GM12878 (cell line): Measurements from ENCODE around the gene HSPA4. TPM values are rescaled to one million over a fixed set of nuclear protein-coding genes. Genes with fewer than 3 reads are reported as not detected.

Experiments used
- ATAC-seq: fragments of 200-7000 bp; cut with Tn5 transposase; 3 replicates; pipeline ENCODE4 v1.9.1; 2020; ENCODE audit warnings: mild to moderate bottlenecking, moderate library complexity
- BruUV-seq: library from RNA; stranded (reverse); fragments of 400-500 nt; replicated peaks from 2 replicates; lab custom pipeline; 2021; lab: Mats Ljungman, UMichigan
- CTCF ChIA-PET: fragments of 300-600 bp; sonication (Branson Sonifier 250); formaldehyde crosslinking; extraction: SDS; loops from one replicate; lab custom pipeline; 2021; ENCODE audit warnings: inconsistent platforms; lab: Yijun Ruan, JAX
- POLR2A ChIA-PET: fragments of 350-600 bp; formaldehyde crosslinking; extraction: SDS; loops from one replicate; lab custom pipeline; 2021; ENCODE audit warnings: inconsistent platforms; lab: Charles Lee
- RAD21 ChIA-PET: fragments of 300-600 bp; sonication (Branson Sonifier 250); formaldehyde crosslinking; loops from one replicate; lab custom pipeline; 2023; ENCODE audit warnings: antibody characterized with exemption; ENCODE audit not compliant: unreplicated experiment; lab: Charles Lee
- SMC1A ChIA-PET: fragments of 300-600 bp; sonication (Branson Sonifier 250); formaldehyde crosslinking; loops from one replicate; lab custom pipeline; 2023; ENCODE audit not compliant: unreplicated experiment, uncharacterized antibody; lab: Charles Lee
- DNase-seq: peaks from one replicate; pipeline ENCODE4 v3.0.0-alpha.2; 2011; ENCODE audit warnings: low read depth, low spot score
- FAIRE-seq: peaks from 3 replicates; lab custom pipeline; 2011; peaks lifted over from hg19 to GRCh38; lab: Jason Lieb, UNC
- H2AFZ ChIP-seq: 2 replicates; pipeline ENCODE4 v1.6.0; 2011; ENCODE audit warnings: low read depth, low read length, control low read depth; ENCODE audit not compliant: control insufficient read depth
- H3K27ac ChIP-seq: 2 replicates; pipeline ENCODE4 v1.5.1; 2011; ENCODE audit warnings: control low read depth; ENCODE audit not compliant: control insufficient read depth, insufficient read depth
- H3K27me3 ChIP-seq, 2 experiments: replicated peaks in 1 of 2; 2 replicates each; pipeline versions ENCODE4 v1.6.0 to v1.6.1; 2011; ENCODE audit warnings: low read length in 1 of 2; ENCODE audit not compliant: control insufficient read depth in 2 of 2, insufficient read depth in 2 of 2
- H3K36me3 ChIP-seq, 2 experiments: 2 replicates each; pipeline ENCODE4 v1.5.1; 2011; ENCODE audit warnings: low read length in 1 of 2; ENCODE audit not compliant: control insufficient read depth in 2 of 2, insufficient read depth in 2 of 2
- H3K4me1 ChIP-seq: 2 replicates; pipeline ENCODE4 v1.6.1; 2011; ENCODE audit warnings: mild to moderate bottlenecking, low read length, moderate library complexity, mixed read lengths; ENCODE audit not compliant: control insufficient read depth, insufficient read depth
- H3K4me2 ChIP-seq: 2 replicates; pipeline ENCODE4 v1.6.0; 2011; ENCODE audit warnings: control low read depth; ENCODE audit not compliant: control insufficient read depth, insufficient read depth
- H3K4me3 ChIP-seq: fragments of 200-600 bp; sonication (generic); 2 replicates; pipeline ENCODE4 v1.5.1; 2016
- H3K79me2 ChIP-seq: 2 replicates; pipeline ENCODE4 v1.6.0; 2011; ENCODE audit warnings: low read length; ENCODE audit not compliant: control insufficient read depth, insufficient read depth
- H3K9ac ChIP-seq: 2 replicates; pipeline ENCODE4 v1.8.0; 2011; ENCODE audit warnings: low read length, control low read depth, mixed read lengths; ENCODE audit not compliant: control insufficient read depth, insufficient read depth
- H3K9me3 ChIP-seq: replicated peaks from 3 replicates; pipeline ENCODE4 v1.5.1; 2011; ENCODE audit warnings: mild to moderate bottlenecking, low read length; ENCODE audit not compliant: control insufficient read depth, insufficient read depth
- H4K20me1 ChIP-seq: 2 replicates; pipeline ENCODE4 v1.6.0; 2011; ENCODE audit not compliant: control insufficient read depth, insufficient read depth
- ATF3 ChIP-seq: IDR thresholded peaks from 2 replicates; pipeline ENCODE4 v1.6.1; 2011; ENCODE audit warnings: low read depth, mild to moderate bottlenecking, low read length, moderate library complexity, borderline replicate concordance; ENCODE audit errors: extremely low read depth
- CREM ChIP-seq: IDR thresholded peaks from 2 replicates; pipeline ENCODE4 v1.6.1; 2014; ENCODE audit warnings: antibody characterized with exemption, low read depth
- E4F1 ChIP-seq: fragments of 450-650 bp; IDR thresholded peaks from 2 replicates; pipeline ENCODE4 v1.6.1; 2018; ENCODE audit warnings: borderline replicate concordance, mild to moderate bottlenecking; ENCODE audit not compliant: partially characterized antibody
- GATAD2B ChIP-seq: fragments of 450-650 bp; conservative IDR thresholded peaks from 2 replicates; pipeline ENCODE4 v1.6.1; 2017; ENCODE audit warnings: low read depth, mild to moderate bottlenecking, moderate library complexity
- IRF5 ChIP-seq: fragments of 450-650 bp; IDR thresholded peaks from 2 replicates; pipeline ENCODE4 v1.6.1; 2017; ENCODE audit warnings: borderline replicate concordance
- MAX ChIP-seq: IDR thresholded peaks from 2 replicates; pipeline ENCODE4 v1.6.1; 2012; ENCODE audit warnings: low read depth, low read length, improper control_type of control experiment
- PBX3 ChIP-seq: IDR thresholded peaks from 2 replicates; pipeline ENCODE4 v1.6.1; 2011; ENCODE audit warnings: mild to moderate bottlenecking, low read depth, low read length, moderate library complexity; ENCODE audit not compliant: insufficient replicate concordance
- PML ChIP-seq: IDR thresholded peaks from 2 replicates; pipeline ENCODE4 v1.6.1; 2012; ENCODE audit warnings: low read length, inconsistent platforms
- POLR2AphosphoS2 ChIP-seq: IDR thresholded peaks from 2 replicates; pipeline ENCODE4 v1.6.1; 2011; ENCODE audit warnings: low read depth, mild to moderate bottlenecking, low read length, improper control_type of control experiment, moderate library complexity
- SREBF1 ChIP-seq: IDR thresholded peaks from 2 replicates; pipeline ENCODE4 v1.6.1; 2012; ENCODE audit warnings: mild to moderate bottlenecking, low read length
- TCF7 ChIP-seq: IDR thresholded peaks from 2 replicates; pipeline ENCODE4 v1.6.1; 2014; ENCODE audit warnings: antibody characterized with exemption, borderline replicate concordance
- ZNF207 ChIP-seq: fragments of 450-650 bp; IDR thresholded peaks from 2 replicates; pipeline ENCODE4 v1.6.1; 2014; ENCODE audit warnings: antibody characterized with exemption, mild to moderate bottlenecking, borderline replicate concordance
- ZNF24 ChIP-seq: fragments of 450-650 bp; IDR thresholded peaks from 2 replicates; pipeline ENCODE4 v1.6.1; 2017; ENCODE audit warnings: antibody characterized with exemption, mild to moderate bottlenecking
- ZSCAN29 ChIP-seq: fragments of 450-650 bp; IDR thresholded peaks from 2 replicates; pipeline ENCODE4 v1.6.1; 2017; ENCODE audit warnings: mild to moderate bottlenecking, moderate library complexity
- WGBS: methylation state at CpG from one replicate; pipeline ENCODE4 v1.1.6; 2016; ENCODE audit warnings: low lambda C conversion rate; ENCODE audit not compliant: insufficient replicate concordance, insufficient coverage; ENCODE audit errors: missing lambda C conversion rate; 5-methylcytosine and 5-hydroxymethylcytosine counted together
- in situ Hi-C: fragments of 300-500 bp; cut with MboI; formaldehyde crosslinking; loops from 9 replicates; pipeline ENCODE4 v1.14.3; 2018; ENCODE audit warnings: mixed read lengths
- intact Hi-C: fragments of 100-400 bp; cut with micrococcal nuclease; formaldehyde crosslinking; loops from one replicate; pipeline ENCODE4 v1.14.2; 2022; ENCODE audit not compliant: unreplicated experiment
- polyA plus RNA-seq, 11 experiments: library from polyadenylated mRNA; depleted of rRNA in 4 of 11; unstranded in 6 of 11; stranded (reverse) in 5 of 11; fragments of >200 nt; fragmentation: Nextera tagmentation in 4 of 11; fragmentation: Illumina TruSeq in 1 of 11; extraction: Ambion mirVana in 4 of 11; extraction: Trizol in 1 of 11; gene quantifications; 1 replicate in 1 of 11; 2 replicates in 10 of 11; pipeline versions ENCODE4 v1.2.1 to v1.2.3, GENCODE V29; 2011 to 2016; ENCODE audit warnings: inconsistent platforms in 2 of 11, missing spikeins in 2 of 11, low read depth in 1 of 11
- total RNA-seq, 4 experiments: library from RNA; depleted of rRNA in 3 of 4; stranded (reverse); fragments of >200 nt in 3 of 4; fragmentation: Illumina TruSeq in 1 of 4; extraction: Trizol in 1 of 4; gene quantifications; 2 replicates each; pipeline versions ENCODE4 v1.2.1 to v1.2.3, GENCODE V29; 2013 to 2021

Gene HSPA4
- total and polyA plus RNA-seq, 10 of the 15 experiments (the other 5 are each of a cell fraction or from before 2014, with no cell fraction given): 61.6 to 234 (median 116) TPM

- Histone ChIP-seq H4K20me1 (no peaks in the 10 kb centered on the region), H3K27ac (no peak overlapping the region), H3K9ac (no peak overlapping the region), H3K4me1 (no peaks in the 10 kb centered on the region; the same call in 1 of the 2 replicates), H3K27me3 (no peaks in the 10 kb centered on the region; a peak in 1 of 4 replicates), H3K36me3 (no peaks in the 10 kb centered on the region), H3K4me2 (no peak overlapping the region), H3K9me3 (no peaks in the 10 kb centered on the region; the same call in 2 of the 3 replicates), H2AFZ (no peak overlapping the region), H3K79me2 (no peaks in the 10 kb centered on the region), H3K4me3 (no peak overlapping the region)
- DNase-seq (no peak), ATAC-seq (no peak), FAIRE-seq (no peak)
- intact Hi-C loops (no loop called here), in situ Hi-C loops (no loop called here)
- WGBS: 33% methylated on average over 1 of the region's 1 CpG
- ChIA-PET RAD21 (no interaction called here), SMC1A (interaction anchor here (1.1 kb wide), 1 partner anchor 9 kb away, joined by 5 read pairs; no protein-coding TSS in a partner anchor), CTCF (interaction anchor here (0.8 kb wide), 1 partner anchor 13 kb away, joined by 3 read pairs; no protein-coding TSS in a partner anchor), POLR2A (no interaction called here)
- BruUV-seq: no TSS peak
- TF ChIP-seq TCF7 (no peak), ATF3 (no peak), SREBF1 (no peak), IRF5 (no peak), ZSCAN29 (no peak), PML (no peak), PBX3 (no peak), ZNF24 (no peak), MAX (no peak), GATAD2B (no peak), CREM (no peak), E4F1 (no peak), POLR2AphosphoS2 (no peak), ZNF207 (no peak)
Measured at GRCh38 chr5:133128066-133128465, 76.3 kb downstream of the HSPA4 start.
